HepG2 (cell line): ENCODE measurements around the gene ANP32A. TPM values are rescaled to one million over a fixed set of nuclear protein-coding genes. Genes with fewer than 3 reads are reported as not detected.

Experiments used
- ATAC-seq: fragments of 200-7000 bp; cut with Tn5 transposase; 3 replicates; pipeline ENCODE4 v1.9.1; 2020; ENCODE audit warnings: mild to moderate bottlenecking, moderate library complexity
- BruUV-seq: library from RNA; stranded (reverse); fragments of 400-500 nt; replicated peaks from 2 replicates; lab custom pipeline; 2021; lab: Mats Ljungman, UMichigan
- CTCF ChIA-PET: fragments of 300-600 bp; formaldehyde crosslinking; extraction: SDS; loops from one replicate; lab custom pipeline; 2021; ENCODE audit warnings: low total read pairs, inconsistent platforms, low intra/inter-chr PET ratio; lab: Yijun Ruan, JAX
- POLR2A ChIA-PET: fragments of 350-600 bp; sonication (Branson Sonifier 250); formaldehyde crosslinking; loops from one replicate; lab custom pipeline; 2020; ENCODE audit warnings: antibody characterized with exemption, inconsistent platforms; lab: Yijun Ruan, JAX
- DNase-seq: peaks from one replicate; pipeline ENCODE4 v3.0.0-alpha.2; 2015; ENCODE audit warnings: low spot score
- FAIRE-seq: peaks from 3 replicates; lab custom pipeline; 2011; peaks lifted over from hg19 to GRCh38; lab: Jason Lieb, UNC
- H2AFZ ChIP-seq: one replicate; pipeline ENCODE4 v1.6.1; 2011; ENCODE audit warnings: low read length, inconsistent platforms
- H3K27ac ChIP-seq: fragments of 300-600 bp; 3 replicates; pipeline ENCODE4 v1.8.0; 2011; ENCODE audit warnings: mixed run types, mild to moderate bottlenecking, mixed read lengths, low read length, inconsistent platforms; ENCODE audit not compliant: insufficient read depth; ENCODE audit errors: extremely low read length
- H3K27me3 ChIP-seq, 2 experiments: fragments of 200-600 bp in 1 of 2; 2 replicates in 1 of 2; 3 replicates in 1 of 2; pipeline versions ENCODE4 v1.6.0 to v1.8.0; 2011; ENCODE audit warnings: low read length in 2 of 2, mild to moderate bottlenecking in 2 of 2, moderate library complexity in 2 of 2, inconsistent platforms in 1 of 2; ENCODE audit not compliant: insufficient read depth in 2 of 2, control insufficient read depth in 1 of 2
- H3K36me3 ChIP-seq, 2 experiments: fragments of 200-600 bp in 1 of 2; replicated peaks in 1 of 2; 2 replicates in 1 of 2; 3 replicates in 1 of 2; pipeline versions ENCODE4 v1.5.1 to v1.8.0; 2011; ENCODE audit warnings: low read length in 2 of 2, inconsistent platforms in 1 of 2; ENCODE audit not compliant: insufficient read depth in 2 of 2, control insufficient read depth in 1 of 2
- H3K4me1 ChIP-seq: 2 replicates; pipeline ENCODE4 v1.5.1; 2012; ENCODE audit warnings: low read length, inconsistent platforms; ENCODE audit not compliant: insufficient read depth
- H3K4me2 ChIP-seq: 2 replicates; pipeline ENCODE4 v1.6.0; 2011; ENCODE audit warnings: low read depth, low read length, inconsistent platforms
- H3K4me3 ChIP-seq, 3 experiments: fragments of 200-600 bp in 1 of 3; sonication (generic), shearing (Covaris generic) in 1 of 3; replicated peaks in 1 of 3; 2 replicates each; pipeline ENCODE4 v1.5.1; 2011 to 2016; ENCODE audit warnings: low read length in 3 of 3, inconsistent platforms in 2 of 3, low read depth in 2 of 3, mild to moderate bottlenecking in 2 of 3, control low read depth in 1 of 3, mixed read lengths in 1 of 3; ENCODE audit not compliant: insufficient read depth in 1 of 3
- H3K79me2 ChIP-seq: one replicate; pipeline ENCODE4 v1.6.1; 2011; ENCODE audit warnings: low read length, inconsistent platforms; ENCODE audit not compliant: insufficient read depth
- H3K9ac ChIP-seq: 2 replicates; pipeline ENCODE4 v1.6.0; 2011; ENCODE audit warnings: mild to moderate bottlenecking, low read depth, low read length, inconsistent platforms; ENCODE audit not compliant: insufficient read depth
- H3K9me3 ChIP-seq: 2 replicates; pipeline ENCODE4 v1.5.1; 2012; ENCODE audit warnings: mild to moderate bottlenecking, low read length
- H4K20me1 ChIP-seq: 2 replicates; pipeline ENCODE4 v1.6.0; 2011; ENCODE audit warnings: inconsistent platforms, mild to moderate bottlenecking, low read length, moderate library complexity; ENCODE audit not compliant: insufficient read depth
- CBX5 ChIP-seq: sonication (generic); formaldehyde crosslinking; IDR thresholded peaks from 2 replicates; pipeline ENCODE4 v1.4.0; 2020; ENCODE audit warnings: missing genetic modification reagents, borderline replicate concordance
- HHEX ChIP-seq: IDR thresholded peaks from 2 replicates; pipeline ENCODE4 v1.6.1; 2016; ENCODE audit warnings: control low read depth
- HNRNPH1 ChIP-seq: fragments of 200-400 bp; formaldehyde crosslinking; optimal IDR thresholded peaks from 2 replicates; pipeline ENCODE3; 2017; ENCODE audit warnings: mild to moderate bottlenecking, low read depth, low read length
- HNRNPL ChIP-seq: fragments of 200-400 bp; formaldehyde crosslinking; IDR thresholded peaks from 2 replicates; pipeline ENCODE4 v1.6.1; 2017; ENCODE audit warnings: mild to moderate bottlenecking, low read depth, low read length
- KDM2A ChIP-seq: sonication (generic); formaldehyde crosslinking; IDR thresholded peaks from 2 replicates; pipeline ENCODE4 v1.4.0; 2020; ENCODE audit warnings: low read depth, missing genetic modification reagents, borderline replicate concordance
- MAF1 ChIP-seq: sonication (generic); formaldehyde crosslinking; IDR thresholded peaks from 2 replicates; pipeline ENCODE4 v1.5.0; 2020; ENCODE audit warnings: missing genetic modification reagents, borderline replicate concordance
- MXI1 ChIP-seq: IDR thresholded peaks from 3 replicates; pipeline ENCODE4 v1.6.1; 2012; ENCODE audit warnings: low read depth, low read length, inconsistent platforms, borderline replicate concordance
- POLR2AphosphoS2 ChIP-seq: IDR thresholded peaks from 2 replicates; pipeline ENCODE4 v1.6.1; 2011; ENCODE audit warnings: low read depth, low read length, improper control_type of control experiment
- SYNCRIP ChIP-seq: fragments of 200-400 bp; formaldehyde crosslinking; IDR thresholded peaks from 2 replicates; pipeline ENCODE4 v1.6.1; 2018; ENCODE audit warnings: mild to moderate bottlenecking, low read depth, low read length; ENCODE audit not compliant: insufficient read depth
- TBX3 ChIP-seq: fragments of 450-650 bp; IDR thresholded peaks from 2 replicates; pipeline ENCODE4 v1.6.1; 2017; ENCODE audit warnings: antibody characterized with exemption, mild to moderate bottlenecking, inconsistent platforms, borderline replicate concordance
- ZNF367 ChIP-seq: sonication (generic); formaldehyde crosslinking; IDR thresholded peaks from 2 replicates; pipeline ENCODE4 v1.4.0; 2020; ENCODE audit warnings: missing genetic modification reagents, borderline replicate concordance
- ZNF567 ChIP-seq: sonication (generic); formaldehyde crosslinking; IDR thresholded peaks from 2 replicates; pipeline ENCODE4 v1.8.1; 2023; ENCODE audit warnings: mild to moderate bottlenecking, missing genetic modification reagents, borderline replicate concordance
- ZNF816 ChIP-seq: sonication (generic); formaldehyde crosslinking; IDR thresholded peaks from 2 replicates; pipeline ENCODE4 v1.8.0; 2022; ENCODE audit warnings: missing genetic modification reagents, mild to moderate bottlenecking, borderline replicate concordance
- WGBS: methylation state at CpG from one replicate; pipeline ENCODE4 v1.1.6; 2017; ENCODE audit warnings: low lambda C conversion rate; 5-methylcytosine and 5-hydroxymethylcytosine counted together
- in situ Hi-C: cut with HindIII; loops from 2 replicates; pipeline ENCODE4 v1.10.0; 2017; ENCODE audit warnings: low pct_unique_long_range_greater_than_20kb; ENCODE audit not compliant: extremely low pct_ligation_motif_present
- intact Hi-C: fragments of 100-400 bp; cut with micrococcal nuclease; formaldehyde crosslinking; loops from one replicate; pipeline ENCODE4 v1.10.0; 2022; ENCODE audit not compliant: unreplicated experiment
- polyA plus RNA-seq, 8 experiments: library from polyadenylated mRNA; depleted of rRNA in 3 of 8; stranded (reverse) in 7 of 8; unstranded in 1 of 8; fragments of >200 nt; fragmentation: Illumina TruSeq in 4 of 8; extraction: Trizol in 4 of 8; gene quantifications; 2 replicates each; pipeline versions ENCODE4 v1.2.1 to v1.2.3, GENCODE V29; 2011 to 2016; ENCODE audit warnings: low read depth in 4 of 8, missing spikeins in 1 of 8, mixed read lengths in 1 of 8; ENCODE audit not compliant: insufficient read depth in 1 of 8
- total RNA-seq, 5 experiments: library from RNA; depleted of rRNA; stranded (reverse); fragments of >200 nt; fragmentation: Illumina TruSeq; extraction: Trizol; gene quantifications; 2 replicates each; pipeline ENCODE4 v1.2.3, GENCODE V29; 2016; ENCODE audit warnings: low read depth in 1 of 5

Gene ANP32A
- total and polyA plus RNA-seq, 2 of the 13 experiments (the other 11 are each of a cell fraction or from before 2014, with no cell fraction given) = 60.6 to 206 TPM

- Histone ChIP-seq H3K4me2 (no peak overlapping the region), H3K27me3 (no peaks in the 10 kb centered on the region), H3K79me2 (peaks cover 84% of the 10 kb centered on the region), H4K20me1 (peaks cover 92% of the 10 kb centered on the region), H3K4me3 (no peak overlapping the region), H2AFZ (no peak overlapping the region), H3K4me1 (peaks cover 50% of the 10 kb centered on the region), H3K27ac (no peak overlapping the region), H3K9ac (no peak overlapping the region), H3K9me3 (no peaks in the 10 kb centered on the region), H3K36me3 (peaks cover 17 to 51% of the 10 kb centered on the region in 2 experiments; a peak in 4 of 5 replicates)
- no peak for DNase-seq
- TF ChIP-seq POLR2AphosphoS2 = no peak
- no peak for TF ChIP-seq HHEX (CRISPR knock-in tag)
- TF ChIP-seq ZNF816 (CRISPR knock-in tag) = no peak
- TF ChIP-seq CBX5 (CRISPR knock-in tag) = no peak
- TF ChIP-seq MAF1 (CRISPR knock-in tag) = no peak
- TF ChIP-seq SYNCRIP = no peak
- no peak for TF ChIP-seq ZNF567 (CRISPR knock-in tag)
- no peak for TF ChIP-seq MXI1
- TF ChIP-seq TBX3 = no peak
- TF ChIP-seq KDM2A = no peak
- no peak for TF ChIP-seq HNRNPH1
- no peak for TF ChIP-seq ZNF367 (CRISPR knock-in tag)
- no peak for TF ChIP-seq HNRNPL
- CTCF ChIA-PET = no interaction called here
- no TSS peak for BruUV-seq
- in situ Hi-C loops = no loop called here
- ATAC-seq = no peak
- WGBS = 100% methylated on average over 2 of the region's 3 CpGs
- POLR2A ChIA-PET = no interaction called here
- no peak for FAIRE-seq
- intact Hi-C loops = no loop called here
Observed at GRCh38 chr15:68791431-68792283, 29.0 kb downstream of the ANP32A start.
